GM18873 (cell line): Measurements from ENCODE around the gene S100A5.
"Not testable (repeated sequence)": the region's sequence is repeated elsewhere in the genome, so short reads cannot be mapped to it uniquely, and the experiment has no call there.

Experiments
- ATAC-seq: cut with Tn5 transposase; IDR thresholded peaks from one replicate; pipeline ENCODE4 v1.9.1; 2021; ENCODE audit warnings: mild to moderate bottlenecking, moderate library complexity, moderate number of reproducible peaks; ENCODE audit not compliant: unreplicated experiment, low FRiP score

S100A5 gene

GRCh38 chr1:153567621-153568366 is 27.1 kb upstream of the S100A5 start:
- no peak for ATAC-seq

DNA sequence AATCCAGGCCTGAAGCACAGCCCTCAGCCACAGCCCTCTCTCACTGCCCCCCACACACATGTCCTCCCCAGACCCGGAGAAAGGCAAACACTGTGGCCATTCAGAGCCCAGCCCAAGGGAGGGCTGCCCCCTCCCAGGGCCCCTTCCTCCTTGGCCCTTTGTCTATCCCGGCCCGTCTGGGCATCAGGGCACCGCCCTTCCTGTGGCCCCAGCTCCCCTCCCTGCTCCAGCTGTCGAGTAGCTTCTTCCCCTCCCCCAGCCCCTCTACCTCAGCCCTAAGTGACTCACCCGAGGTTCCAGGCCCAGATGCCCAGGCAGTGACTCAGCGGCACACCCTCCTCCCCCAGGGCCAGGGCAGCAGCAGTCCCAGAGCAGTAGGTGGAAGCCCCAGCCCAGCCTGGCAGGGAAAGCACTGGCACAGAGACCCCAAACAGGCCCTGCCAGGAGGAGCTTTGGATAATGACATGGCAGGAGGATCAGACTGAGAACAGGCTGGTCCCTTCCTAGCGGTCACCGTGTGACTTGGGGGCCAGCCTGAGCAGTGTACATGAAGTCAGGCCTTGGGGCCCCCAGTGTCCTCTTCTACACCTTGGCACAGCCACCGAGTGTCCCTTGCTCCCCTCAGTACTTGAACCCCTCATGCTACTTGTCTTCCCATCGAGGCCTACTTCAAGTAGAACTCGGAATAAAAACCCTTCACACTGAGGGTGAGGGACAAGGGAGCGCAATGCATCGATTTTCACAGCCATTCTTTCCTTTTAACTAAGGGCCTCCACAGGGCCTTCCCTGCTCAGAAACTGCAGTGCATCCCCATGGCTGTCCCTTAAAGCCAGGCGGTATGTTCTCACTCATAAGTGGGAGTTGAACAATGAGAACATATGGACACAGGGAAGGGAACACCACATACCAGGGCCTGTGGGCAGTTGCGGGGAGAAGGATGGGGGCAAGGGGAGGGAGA is 26.0 kb upstream of the S100A5 start:
- ATAC-seq = no peak

- no peak for ATAC-seq
These were observed 25.0 kb upstream of the S100A5 start, which contains the start of gene S100A2 for GRCh38 chr1:153565529-153566374. Gene S100A2 (minus strand): TSS chr1:153565844. CDS start chr1:153563877, 1,967 bp downstream.

DNA sequence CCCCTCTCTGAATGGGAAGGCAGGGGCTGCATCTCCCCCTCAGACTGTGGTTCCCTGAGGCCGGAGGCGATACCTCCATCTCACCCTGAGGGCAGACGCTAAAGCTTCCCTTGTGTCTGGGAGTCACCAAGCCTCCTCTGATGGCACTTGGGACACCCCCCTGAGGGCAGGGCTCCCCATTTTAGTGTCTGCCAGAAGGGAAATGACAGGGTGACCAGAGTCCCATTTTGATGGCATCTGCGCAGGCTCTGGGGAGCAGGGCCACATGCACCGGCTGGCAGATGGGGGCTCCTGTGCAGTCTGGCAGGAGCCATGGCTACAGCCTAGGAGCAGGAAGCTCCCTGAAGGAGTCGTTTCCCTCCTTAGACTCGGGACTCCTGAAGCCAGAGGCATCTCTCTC is 23.3 kb upstream of the S100A5 start:
- ATAC-seq = no peak

- ATAC-seq = no peak
These were observed 22.8 kb upstream of the S100A5 start for GRCh38 chr1:153563483-153563901.

DNA sequence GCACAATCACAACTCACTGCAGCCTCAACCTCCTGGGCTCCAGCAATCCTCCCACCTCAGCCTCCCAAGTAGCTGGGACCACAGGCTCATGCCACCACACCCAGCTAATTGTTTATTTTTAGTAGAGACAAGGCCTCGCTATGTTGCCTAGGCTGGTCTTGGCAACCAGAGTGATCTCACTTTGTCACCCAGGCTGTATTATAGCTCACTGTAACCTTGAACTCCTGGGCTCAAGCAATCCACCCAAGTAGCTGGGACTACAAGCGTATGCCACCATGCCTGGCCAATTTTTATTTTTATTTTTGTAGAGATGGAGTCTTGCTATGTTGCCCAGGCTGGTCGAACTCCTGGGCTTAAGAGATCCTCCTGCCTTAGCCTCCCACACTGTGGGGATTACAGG is 21.3 kb upstream of the S100A5 start:
- ATAC-seq = not testable (repeated sequence)

DNA sequence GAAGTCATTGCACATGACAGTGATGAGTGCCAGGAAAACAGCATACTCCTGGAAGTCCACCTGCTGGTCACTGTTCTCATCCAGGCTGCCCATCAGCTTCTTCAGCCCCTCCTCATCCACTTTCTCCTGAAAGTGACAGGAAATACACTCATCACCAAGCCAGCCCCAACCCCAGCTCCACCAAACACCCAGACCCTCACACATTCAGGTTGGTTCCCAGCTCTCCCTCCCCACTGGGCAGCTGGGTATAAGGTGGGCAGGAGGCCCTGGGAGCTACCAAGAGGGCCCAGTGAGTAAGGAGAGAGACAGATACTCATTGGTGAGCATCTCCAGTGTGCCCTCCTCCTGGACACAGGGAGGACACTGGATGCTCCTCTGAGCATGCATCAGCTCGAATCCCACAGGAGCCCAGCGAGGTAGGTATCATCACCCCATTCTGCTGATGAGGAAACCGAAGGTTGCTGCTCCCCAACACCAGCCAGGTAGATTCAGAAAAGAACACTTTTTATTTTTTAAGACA is 20.8 kb upstream of the S100A5 start:
- ATAC-seq = no peak

DNA sequence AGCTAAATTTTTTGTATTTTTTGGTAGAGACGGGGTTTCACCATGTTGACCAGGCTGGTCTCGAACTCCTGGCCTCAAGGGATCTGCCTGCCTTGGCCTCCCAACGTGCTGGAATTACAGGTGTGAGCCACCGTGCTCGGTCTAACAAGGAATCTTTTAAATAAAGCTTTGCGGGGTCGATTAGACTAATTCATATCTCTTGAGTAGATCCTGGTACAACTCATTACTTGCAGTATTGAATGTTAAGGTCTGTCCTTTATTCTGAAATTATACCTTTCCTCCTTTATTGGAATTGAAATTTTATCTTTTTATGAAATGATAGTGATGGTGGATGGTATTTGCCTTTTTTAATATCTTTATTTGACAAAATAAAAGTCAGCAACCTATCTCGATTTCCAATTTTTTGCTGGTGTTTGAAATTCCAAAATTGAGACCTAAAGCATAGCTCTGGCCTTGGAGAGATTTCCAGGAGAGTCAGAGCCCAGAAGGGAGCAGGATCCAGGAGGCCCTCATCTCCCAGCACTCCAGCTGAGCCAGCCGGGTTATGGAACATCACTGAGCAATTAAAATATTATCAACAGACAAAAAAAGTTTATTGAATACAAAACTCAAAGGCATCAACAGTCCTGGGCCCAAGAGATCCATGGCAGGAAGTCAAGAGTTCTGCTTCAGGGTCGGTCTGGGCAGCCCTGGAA is 20.2 kb upstream of the S100A5 start:
- no peak for ATAC-seq

GRCh38 chr1:153560241-153560640 is 19.5 kb upstream of the S100A5 start:
- ATAC-seq = no peak

DNA sequence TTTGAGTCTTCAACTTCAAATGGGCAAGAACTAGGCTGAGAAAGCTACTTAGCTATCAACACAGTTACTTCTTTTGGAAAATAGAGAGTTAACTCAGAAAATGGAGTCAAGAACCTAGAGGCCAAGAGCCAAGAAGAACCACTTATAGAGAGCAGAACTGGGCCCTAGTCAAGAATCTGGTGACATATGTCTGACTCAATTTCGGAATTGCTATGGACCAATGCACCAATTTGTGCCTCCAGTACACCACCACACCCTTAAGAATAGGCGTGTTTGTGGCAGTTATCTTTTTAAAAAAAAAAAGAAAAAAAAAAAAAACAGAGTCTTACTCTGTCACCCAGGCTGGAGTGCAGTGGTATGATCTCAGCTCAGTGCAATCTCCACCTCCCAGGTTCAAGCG is 17.1 kb upstream of the S100A5 start:
- ATAC-seq = no peak

- ATAC-seq = no peak
These were observed 15.6 kb upstream of the S100A5 start for GRCh38 chr1:153556348-153556747.

GRCh38 chr1:153553830-153554541 is 13.3 kb upstream of the S100A5 start:
- no peak for ATAC-seq

GRCh38 chr1:153553096-153553495 is 12.4 kb upstream of the S100A5 start:
- no peak for ATAC-seq

GRCh38 chr1:153552335-153552734 is 11.6 kb upstream of the S100A5 start:
- ATAC-seq = no peak

- ATAC-seq = no peak
These were observed 10.2 kb upstream of the S100A5 start for GRCh38 chr1:153550827-153551500.

DNA sequence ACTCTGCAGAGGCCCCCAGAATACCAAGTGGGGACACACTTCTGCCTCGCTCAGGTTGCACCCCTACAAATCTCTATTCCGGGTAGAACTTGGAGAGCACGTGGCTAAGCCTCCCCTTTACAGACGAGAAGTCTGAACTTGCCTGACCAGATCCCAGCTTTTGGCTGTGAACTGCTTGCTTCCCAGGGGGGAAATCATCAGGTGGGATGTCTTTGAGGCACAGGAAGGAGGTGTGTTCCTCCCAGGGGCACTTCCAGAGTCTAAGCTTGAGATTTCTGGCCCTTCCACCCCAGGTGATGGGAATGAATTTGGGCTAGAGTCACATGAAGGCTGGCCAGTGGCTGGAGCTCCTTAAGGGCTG is 9.6 kb upstream of the S100A5 start:
- ATAC-seq = no peak

DNA sequence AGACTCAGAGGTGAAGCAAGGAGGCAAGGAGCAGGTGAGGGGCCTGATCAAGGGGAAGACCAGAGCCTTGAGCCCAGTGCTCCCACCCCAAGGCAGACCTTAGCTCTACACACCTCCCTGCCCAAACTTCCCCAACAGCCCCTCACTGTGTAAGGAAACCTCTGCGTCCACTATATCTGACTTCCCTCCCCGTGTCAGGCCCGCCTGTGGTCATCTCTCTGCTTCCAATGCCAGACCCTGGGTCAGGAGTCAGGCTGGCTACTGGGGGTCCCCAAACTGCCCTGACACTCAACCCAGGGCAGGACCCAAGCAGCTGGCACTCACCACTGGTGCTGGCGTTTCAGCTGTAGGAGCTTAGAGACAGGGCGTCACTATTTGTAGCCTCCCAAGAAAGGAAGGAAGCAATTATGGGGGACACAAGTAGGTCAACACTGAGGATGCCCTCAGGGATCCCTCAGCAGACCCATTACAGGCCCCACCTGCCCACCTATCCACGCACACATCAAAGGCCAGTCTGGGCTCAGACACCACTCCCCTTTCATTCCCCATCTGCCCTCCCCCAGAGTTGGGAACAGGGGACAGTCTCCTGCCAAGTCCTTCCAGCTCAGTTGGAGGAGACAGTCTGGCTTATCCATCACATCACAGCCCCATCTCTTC is 9.1 kb upstream of the S100A5 start:
- no peak for ATAC-seq
